HepG2 (cell line): ENCODE data around the gene ERMP1. TPM values are rescaled to one million over a fixed set of nuclear protein-coding genes. Genes with fewer than 3 reads are reported as not detected.

Source experiments
- ARNT ChIP-seq: fragments of 450-650 bp; IDR thresholded peaks from 2 replicates; pipeline ENCODE4 v1.6.1; 2017
- ATAD3A ChIP-seq: sonication (generic); formaldehyde crosslinking; IDR thresholded peaks from 2 replicates; pipeline ENCODE4 v1.4.0; 2020; ENCODE audit warnings: missing genetic modification reagents
- CHD4 ChIP-seq: fragments of 200-600 bp; sonication (generic); IDR thresholded peaks from 2 replicates; pipeline ENCODE4 v1.7.0; 2017; ENCODE audit warnings: mild to moderate bottlenecking, low read length, borderline replicate concordance
- GABPA ChIP-seq, 2 experiments: IDR thresholded peaks; 2 replicates each; pipeline ENCODE4 v1.6.1; 2011 to 2016; ENCODE audit warnings: low read depth in 2 of 2, low read length in 1 of 2, missing biosample characterization in 1 of 2, missing genetic modification characterization in 1 of 2
- HNF4A ChIP-seq: sonication (generic); formaldehyde crosslinking; IDR thresholded peaks from 2 replicates; pipeline ENCODE4 v1.4.0; 2020; ENCODE audit warnings: missing genetic modification reagents
- HNRNPL ChIP-seq: fragments of 200-400 bp; formaldehyde crosslinking; IDR thresholded peaks from 2 replicates; pipeline ENCODE4 v1.6.1; 2017; ENCODE audit warnings: mild to moderate bottlenecking, low read depth, low read length
- MED1 ChIP-seq: sonication (generic); formaldehyde crosslinking; IDR thresholded peaks from 2 replicates; pipeline ENCODE4 v1.4.0; 2020; ENCODE audit warnings: missing genetic modification reagents
- NR2F6 ChIP-seq, 2 experiments: IDR thresholded peaks; 2 replicates each; pipeline ENCODE4 v1.6.1; 2016; ENCODE audit warnings: antibody characterized with exemption in 1 of 2, mild to moderate bottlenecking in 1 of 2
- U2AF2 ChIP-seq: fragments of 200-400 bp; formaldehyde crosslinking; IDR thresholded peaks from 2 replicates; pipeline ENCODE4 v1.6.1; 2017; ENCODE audit warnings: low read depth, mild to moderate bottlenecking, low read length
- ZNF235 ChIP-seq: sonication (generic); formaldehyde crosslinking; IDR thresholded peaks from 2 replicates; pipeline ENCODE4 v1.8.1; 2023; ENCODE audit warnings: mild to moderate bottlenecking, missing genetic modification reagents, borderline replicate concordance
- ZNF768 ChIP-seq: sonication (generic); formaldehyde crosslinking; IDR thresholded peaks from 2 replicates; pipeline ENCODE4 v1.4.0; 2020; ENCODE audit warnings: missing genetic modification reagents
- ZNF816 ChIP-seq: sonication (generic); formaldehyde crosslinking; IDR thresholded peaks from 2 replicates; pipeline ENCODE4 v1.8.0; 2022; ENCODE audit warnings: missing genetic modification reagents, mild to moderate bottlenecking, borderline replicate concordance
- ZNF879 ChIP-seq: sonication (generic); formaldehyde crosslinking; IDR thresholded peaks from 2 replicates; pipeline ENCODE4 v1.8.1; 2023; ENCODE audit warnings: missing genetic modification reagents
- ZSCAN20 ChIP-seq: sonication (generic); formaldehyde crosslinking; IDR thresholded peaks from 2 replicates; pipeline ENCODE4 v1.4.0; 2020; ENCODE audit warnings: missing genetic modification reagents, mild to moderate bottlenecking, borderline replicate concordance
- polyA plus RNA-seq, 8 experiments: library from polyadenylated mRNA; depleted of rRNA in 3 of 8; stranded (reverse) in 7 of 8; unstranded in 1 of 8; fragments of >200 nt; fragmentation: Illumina TruSeq in 4 of 8; extraction: Trizol in 4 of 8; gene quantifications; 2 replicates each; pipeline versions ENCODE4 v1.2.1 to v1.2.3, GENCODE V29; 2011 to 2016; ENCODE audit warnings: low read depth in 4 of 8, missing spikeins in 1 of 8, mixed read lengths in 1 of 8; ENCODE audit not compliant: insufficient read depth in 1 of 8
- total RNA-seq, 5 experiments: library from RNA; depleted of rRNA; stranded (reverse); fragments of >200 nt; fragmentation: Illumina TruSeq; extraction: Trizol; gene quantifications; 2 replicates each; pipeline ENCODE4 v1.2.3, GENCODE V29; 2016; ENCODE audit warnings: low read depth in 1 of 5
- TF ChIP-seq, protein P1 (sequence below): sonication (generic); formaldehyde crosslinking; IDR thresholded peaks from 2 replicates; pipeline ENCODE4 v1.4.0; 2020; ENCODE audit warnings: missing genetic modification reagents, borderline replicate concordance
- TF ChIP-seq, protein P2 (sequence below): IDR thresholded peaks from 2 replicates; pipeline ENCODE4 v1.6.1; 2018; ENCODE audit warnings: missing genetic modification reagents, mild to moderate bottlenecking, missing compliant biosample characterization
- TF ChIP-seq, protein P3 (sequence below): sonication (generic); formaldehyde crosslinking; IDR thresholded peaks from 2 replicates; pipeline ENCODE4 v1.8.1; 2023; ENCODE audit warnings: mild to moderate bottlenecking, missing genetic modification reagents
- TF ChIP-seq, protein P4 (sequence below): sonication (generic); formaldehyde crosslinking; IDR thresholded peaks from 2 replicates; pipeline ENCODE4 v1.8.0; 2022; ENCODE audit warnings: mild to moderate bottlenecking, missing genetic modification reagents, moderate library complexity
- TF ChIP-seq, protein P5 (sequence below): sonication (generic); formaldehyde crosslinking; IDR thresholded peaks from 2 replicates; pipeline ENCODE4 v1.9.0; 2022; ENCODE audit warnings: low read depth, missing genetic modification reagents

The ERMP1 gene
- total and polyA plus RNA-seq, 2 of the 13 experiments (the other 11 are each of a cell fraction or from before 2014, with no cell fraction given): 40.9 to 65.4 TPM

DNA sequence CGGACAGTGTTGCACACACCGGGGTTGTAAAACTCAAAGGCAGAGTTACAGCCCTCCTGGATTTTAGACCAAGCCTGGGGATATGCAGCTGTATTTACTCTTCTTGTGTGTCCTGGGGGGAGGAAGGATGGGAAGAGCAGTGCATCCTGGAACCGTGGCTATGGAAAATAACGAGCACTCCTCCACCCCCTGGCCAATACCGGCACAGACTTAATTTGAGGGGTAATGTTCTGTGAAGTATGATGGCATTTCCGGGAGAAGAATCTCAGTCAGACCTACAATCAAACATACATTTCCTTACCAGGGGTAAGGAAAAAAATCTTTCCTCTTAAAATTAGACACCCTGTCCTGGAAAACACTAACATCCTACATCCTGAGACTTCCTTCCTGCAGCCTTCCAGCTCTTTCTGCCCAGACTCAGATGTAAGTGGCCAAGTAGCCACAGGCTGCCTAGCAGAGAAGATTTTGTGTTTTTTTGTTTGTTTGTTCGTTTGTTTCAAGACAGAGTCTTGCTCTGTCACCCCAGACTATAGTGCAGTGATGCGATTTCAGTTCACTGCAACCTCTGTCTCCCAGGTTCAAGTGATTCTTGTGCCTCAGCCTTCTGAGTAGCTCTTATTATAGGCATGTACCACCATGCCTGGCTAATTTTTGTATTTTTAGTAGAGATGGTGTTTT is 11.0 kb upstream of the ERMP1 start (continued):
- TF ChIP-seq, protein P1, sequence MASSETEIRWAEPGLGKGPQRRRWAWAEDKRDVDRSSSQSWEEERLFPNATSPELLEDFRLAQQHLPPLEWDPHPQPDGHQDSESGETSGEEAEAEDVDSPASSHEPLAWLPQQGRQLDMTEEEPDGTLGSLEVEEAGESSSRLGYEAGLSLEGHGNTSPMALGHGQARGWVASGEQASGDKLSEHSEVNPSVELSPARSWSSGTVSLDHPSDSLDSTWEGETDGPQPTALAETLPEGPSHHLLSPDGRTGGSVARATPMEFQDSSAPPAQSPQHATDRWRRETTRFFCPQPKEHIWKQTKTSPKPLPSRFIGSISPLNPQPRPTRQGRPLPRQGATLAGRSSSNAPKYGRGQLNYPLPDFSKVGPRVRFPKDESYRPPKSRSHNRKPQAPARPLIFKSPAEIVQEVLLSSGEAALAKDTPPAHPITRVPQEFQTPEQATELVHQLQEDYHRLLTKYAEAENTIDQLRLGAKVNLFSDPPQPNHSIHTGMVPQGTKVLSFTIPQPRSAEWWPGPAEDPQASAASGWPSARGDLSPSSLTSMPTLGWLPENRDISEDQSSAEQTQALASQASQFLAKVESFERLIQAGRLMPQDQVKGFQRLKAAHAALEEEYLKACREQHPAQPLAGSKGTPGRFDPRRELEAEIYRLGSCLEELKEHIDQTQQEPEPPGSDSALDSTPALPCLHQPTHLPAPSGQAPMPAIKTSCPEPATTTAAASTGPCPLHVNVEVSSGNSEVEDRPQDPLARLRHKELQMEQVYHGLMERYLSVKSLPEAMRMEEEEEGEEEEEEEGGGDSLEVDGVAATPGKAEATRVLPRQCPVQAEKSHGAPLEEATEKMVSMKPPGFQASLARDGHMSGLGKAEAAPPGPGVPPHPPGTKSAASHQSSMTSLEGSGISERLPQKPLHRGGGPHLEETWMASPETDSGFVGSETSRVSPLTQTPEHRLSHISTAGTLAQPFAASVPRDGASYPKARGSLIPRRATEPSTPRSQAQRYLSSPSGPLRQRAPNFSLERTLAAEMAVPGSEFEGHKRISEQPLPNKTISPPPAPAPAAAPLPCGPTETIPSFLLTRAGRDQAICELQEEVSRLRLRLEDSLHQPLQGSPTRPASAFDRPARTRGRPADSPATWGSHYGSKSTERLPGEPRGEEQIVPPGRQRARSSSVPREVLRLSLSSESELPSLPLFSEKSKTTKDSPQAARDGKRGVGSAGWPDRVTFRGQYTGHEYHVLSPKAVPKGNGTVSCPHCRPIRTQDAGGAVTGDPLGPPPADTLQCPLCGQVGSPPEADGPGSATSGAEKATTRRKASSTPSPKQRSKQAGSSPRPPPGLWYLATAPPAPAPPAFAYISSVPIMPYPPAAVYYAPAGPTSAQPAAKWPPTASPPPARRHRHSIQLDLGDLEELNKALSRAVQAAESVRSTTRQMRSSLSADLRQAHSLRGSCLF: no peak
- TF ChIP-seq ZNF879 (CRISPR knock-in tag) (no peak), HNRNPL (no peak), CHD4 (no peak), ZNF816 (CRISPR knock-in tag) (no peak), ZSCAN20 (CRISPR knock-in tag) (no peak), GABPA (IDR thresholded peaks at IDR 0.05; ENCODE audit: low read depth, low read length) (no peak), GABPA (CRISPR knock-in tag; IDR thresholded peaks at IDR 0.05; ENCODE audit: low read depth) (peak; percentile 58), ZNF768 (CRISPR knock-in tag) (no peak), ZNF235 (CRISPR knock-in tag) (no peak), HNF4A (CRISPR knock-in tag) (peak; percentile 48), NR2F6 (IDR thresholded peaks at IDR 0.05) (0 out of 2 replicates have a peak, but pooled peaks have one; percentile 18), NR2F6 (CRISPR knock-in tag; IDR thresholded peaks at IDR 0.05) (0 out of 2 replicates have a peak, but pooled peaks have one; percentile 21), U2AF2 (no peak), MED1 (CRISPR knock-in tag) (peak; percentile 47; the same call in 1 of the 2 replicates), ATAD3A (CRISPR knock-in tag) (no peak), ARNT (no peak)
- TF ChIP-seq, protein P2, sequence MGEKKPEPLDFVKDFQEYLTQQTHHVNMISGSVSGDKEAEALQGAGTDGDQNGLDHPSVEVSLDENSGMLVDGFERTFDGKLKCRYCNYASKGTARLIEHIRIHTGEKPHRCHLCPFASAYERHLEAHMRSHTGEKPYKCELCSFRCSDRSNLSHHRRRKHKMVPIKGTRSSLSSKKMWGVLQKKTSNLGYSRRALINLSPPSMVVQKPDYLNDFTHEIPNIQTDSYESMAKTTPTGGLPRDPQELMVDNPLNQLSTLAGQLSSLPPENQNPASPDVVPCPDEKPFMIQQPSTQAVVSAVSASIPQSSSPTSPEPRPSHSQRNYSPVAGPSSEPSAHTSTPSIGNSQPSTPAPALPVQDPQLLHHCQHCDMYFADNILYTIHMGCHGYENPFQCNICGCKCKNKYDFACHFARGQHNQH (CRISPR knock-in tag): 0 out of 2 replicates have a peak, but pooled peaks have one; percentile 21
- TF ChIP-seq, protein P3, sequence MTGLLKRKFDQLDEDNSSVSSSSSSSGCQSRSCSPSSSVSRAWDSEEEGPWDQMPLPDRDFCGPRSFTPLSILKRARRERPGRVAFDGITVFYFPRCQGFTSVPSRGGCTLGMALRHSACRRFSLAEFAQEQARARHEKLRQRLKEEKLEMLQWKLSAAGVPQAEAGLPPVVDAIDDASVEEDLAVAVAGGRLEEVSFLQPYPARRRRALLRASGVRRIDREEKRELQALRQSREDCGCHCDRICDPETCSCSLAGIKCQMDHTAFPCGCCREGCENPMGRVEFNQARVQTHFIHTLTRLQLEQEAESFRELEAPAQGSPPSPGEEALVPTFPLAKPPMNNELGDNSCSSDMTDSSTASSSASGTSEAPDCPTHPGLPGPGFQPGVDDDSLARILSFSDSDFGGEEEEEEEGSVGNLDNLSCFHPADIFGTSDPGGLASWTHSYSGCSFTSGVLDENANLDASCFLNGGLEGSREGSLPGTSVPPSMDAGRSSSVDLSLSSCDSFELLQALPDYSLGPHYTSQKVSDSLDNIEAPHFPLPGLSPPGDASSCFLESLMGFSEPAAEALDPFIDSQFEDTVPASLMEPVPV: no peak
- TF ChIP-seq, protein P4, sequence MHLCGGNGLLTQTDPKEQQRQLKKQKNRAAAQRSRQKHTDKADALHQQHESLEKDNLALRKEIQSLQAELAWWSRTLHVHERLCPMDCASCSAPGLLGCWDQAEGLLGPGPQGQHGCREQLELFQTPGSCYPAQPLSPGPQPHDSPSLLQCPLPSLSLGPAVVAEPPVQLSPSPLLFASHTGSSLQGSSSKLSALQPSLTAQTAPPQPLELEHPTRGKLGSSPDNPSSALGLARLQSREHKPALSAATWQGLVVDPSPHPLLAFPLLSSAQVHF: no peak
- TF ChIP-seq, protein P5, sequence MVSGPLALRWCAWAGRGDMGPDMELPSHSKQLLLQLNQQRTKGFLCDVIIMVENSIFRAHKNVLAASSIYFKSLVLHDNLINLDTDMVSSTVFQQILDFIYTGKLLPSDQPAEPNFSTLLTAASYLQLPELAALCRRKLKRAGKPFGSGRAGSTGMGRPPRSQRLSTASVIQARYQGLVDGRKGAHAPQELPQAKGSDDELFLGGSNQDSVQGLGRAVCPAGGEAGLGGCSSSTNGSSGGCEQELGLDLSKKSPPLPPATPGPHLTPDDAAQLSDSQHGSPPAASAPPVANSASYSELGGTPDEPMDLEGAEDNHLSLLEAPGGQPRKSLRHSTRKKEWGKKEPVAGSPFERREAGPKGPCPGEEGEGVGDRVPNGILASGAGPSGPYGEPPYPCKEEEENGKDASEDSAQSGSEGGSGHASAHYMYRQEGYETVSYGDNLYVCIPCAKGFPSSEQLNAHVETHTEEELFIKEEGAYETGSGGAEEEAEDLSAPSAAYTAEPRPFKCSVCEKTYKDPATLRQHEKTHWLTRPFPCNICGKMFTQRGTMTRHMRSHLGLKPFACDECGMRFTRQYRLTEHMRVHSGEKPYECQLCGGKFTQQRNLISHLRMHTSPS: no peak
